Measurements from ENCODE around the gene TTC21A.
A peak's percentile ranks its signal among the peaks of the same experiment; 100 is the strongest.

Gene TTC21A

GRCh38 chr3:39103791-39104552, 3.5 kb upstream of the TTC21A start:
- Mint-ChIP-seq H3K4me1 (ENCODE audit: low read depth) (peaks cover 69% of the 10 kb centered on the region), H3K27ac (no peak overlapping the region), H3K9me3 (no peaks in the 10 kb centered on the region), H3K36me3 (ENCODE audit: low read depth) (peaks cover 76% of the 10 kb centered on the region), H3K27me3 (no peaks in the 10 kb centered on the region), H3K4me3 (no peak overlapping the region)
- intact Hi-C loops (cut with micrococcal nuclease), result no loop called here

DNA sequence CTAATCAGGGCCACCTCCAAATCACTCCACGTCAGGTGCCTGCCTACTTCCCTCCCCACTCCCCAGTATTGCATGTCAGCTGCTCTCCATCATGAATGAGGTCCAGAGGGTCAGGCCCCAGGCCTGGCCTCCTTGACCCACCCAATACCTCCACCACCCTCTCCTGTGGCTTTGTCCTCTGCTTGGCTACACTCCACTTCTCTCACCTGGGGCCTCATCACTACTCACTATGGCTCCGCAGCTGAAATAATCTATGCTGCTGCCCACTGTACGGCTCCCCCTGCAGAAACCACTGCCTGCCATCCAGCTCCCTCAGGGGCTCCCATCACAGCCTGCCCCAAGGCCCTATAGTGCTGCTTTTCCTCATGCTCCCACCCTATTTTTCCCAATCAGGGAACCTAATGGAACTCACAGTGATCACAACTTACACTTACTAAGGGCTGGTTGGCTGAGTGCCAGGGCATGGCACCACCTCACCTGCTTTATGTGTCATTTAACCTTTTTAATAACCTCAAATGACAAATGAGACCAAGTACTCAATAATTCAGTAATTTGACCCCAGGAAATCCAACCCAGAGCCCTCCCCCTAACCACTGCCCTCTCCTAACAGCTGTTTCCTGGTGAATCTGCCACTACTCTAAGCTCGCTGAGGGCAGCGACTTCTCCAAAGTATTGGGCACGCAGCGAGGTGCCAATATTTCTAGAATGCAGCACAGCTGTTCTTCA, 2.4 kb upstream of the TTC21A start:
- H3K36me3 Mint-ChIP-seq (ENCODE audit: low read depth), result peaks cover 65% of the 10 kb centered on the region
- H3K27me3 Mint-ChIP-seq, result peaks cover 3% of the 10 kb centered on the region
- H3K4me1 Mint-ChIP-seq (ENCODE audit: low read depth), result peaks cover 76% of the 10 kb centered on the region
- intact Hi-C loops (cut with micrococcal nuclease), result no loop called here
- no peak overlapping the region for H3K4me3 Mint-ChIP-seq
- H3K27ac Mint-ChIP-seq, result no peak overlapping the region
- H3K9me3 Mint-ChIP-seq, result no peaks in the 10 kb centered on the region

- H3K27ac Mint-ChIP-seq, result peak overlapping the region; percentile 91
Observed at GRCh38 chr3:39105687-39106063, 1.8 kb upstream of the TTC21A start.

DNA sequence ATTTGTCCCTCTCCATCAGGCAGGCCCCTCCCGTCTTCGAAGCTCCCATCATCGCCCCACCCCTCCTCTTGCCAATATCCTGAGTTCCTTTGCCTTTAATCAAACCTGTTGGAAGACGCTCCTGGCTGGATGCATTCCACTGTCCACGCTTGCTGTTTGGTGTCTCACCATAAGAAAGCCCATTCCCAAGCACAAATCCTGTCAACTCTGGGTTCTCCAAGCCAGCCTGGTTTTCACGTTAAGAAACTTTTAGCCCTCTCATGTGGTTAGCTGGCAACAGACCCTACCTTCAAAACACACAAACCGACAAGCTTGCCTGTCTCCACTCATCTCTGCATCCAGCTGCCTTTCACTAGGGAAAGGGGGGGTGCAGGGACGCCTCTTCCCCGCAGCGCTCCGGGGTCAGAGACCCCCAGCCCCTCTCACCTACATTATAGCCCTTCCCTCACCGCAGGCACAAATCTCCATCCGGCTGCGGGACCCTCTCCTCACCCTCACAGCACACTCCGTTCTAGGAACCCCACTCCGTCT, 1.1 kb upstream of the TTC21A start:
- Mint-ChIP-seq H3K27ac (peak overlapping the region; percentile 91), H3K36me3 (ENCODE audit: low read depth) (peaks cover 53% of the 10 kb centered on the region), H3K9me3 (no peaks in the 10 kb centered on the region), H3K4me3 (peak overlapping the region; percentile 91), H3K27me3 (peaks cover 4% of the 10 kb centered on the region), H3K4me1 (ENCODE audit: low read depth) (peaks cover 72% of the 10 kb centered on the region)
- intact Hi-C loops (cut with micrococcal nuclease), result no loop called here

More at GRCh38 chr3:39105687-39106063, 1.8 kb upstream of the TTC21A start:
- Mint-ChIP-seq H3K27me3 (peaks cover 4% of the 10 kb centered on the region), H3K4me1 (ENCODE audit: low read depth) (peaks cover 76% of the 10 kb centered on the region), H3K4me3 (peak overlapping the region; percentile 91), H3K9me3 (no peaks in the 10 kb centered on the region), H3K36me3 (ENCODE audit: low read depth) (peaks cover 59% of the 10 kb centered on the region)
- intact Hi-C loops (cut with micrococcal nuclease), result no loop called here

DNA sequence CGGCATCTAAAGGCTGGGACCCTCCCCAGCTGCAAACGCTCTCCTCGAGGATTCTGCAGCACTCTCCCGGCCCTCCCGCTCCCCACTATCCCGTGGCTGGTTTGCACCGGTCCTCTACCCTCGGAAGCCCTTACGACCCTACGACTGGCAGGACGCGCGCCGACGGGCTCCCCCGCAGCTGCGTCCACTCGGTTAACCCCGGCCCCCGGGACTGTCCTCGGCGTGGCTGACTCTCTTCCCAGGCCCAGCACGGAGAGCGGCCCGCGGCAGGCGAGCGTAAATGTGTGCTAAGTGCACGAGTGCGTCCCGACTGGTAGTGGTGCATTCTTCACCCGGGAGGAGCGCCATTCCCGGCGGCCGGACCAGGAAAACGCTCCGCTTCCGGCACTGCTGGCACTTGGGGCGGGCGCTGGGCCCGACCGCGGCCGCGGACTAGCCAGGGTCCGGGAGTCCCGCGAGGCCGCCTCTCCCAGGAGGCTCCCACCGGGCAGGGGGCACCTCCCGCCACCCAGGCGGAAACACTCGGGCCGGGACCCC, 561 bp upstream of the TTC21A start:
- peak overlapping the region; percentile 91 for H3K4me3 Mint-ChIP-seq
- intact Hi-C loops (cut with micrococcal nuclease), result no loop called here
- H3K36me3 Mint-ChIP-seq (ENCODE audit: low read depth), result peaks cover 53% of the 10 kb centered on the region
- H3K9me3 Mint-ChIP-seq, result no peaks in the 10 kb centered on the region
- peaks cover 4% of the 10 kb centered on the region for H3K27me3 Mint-ChIP-seq
- peaks cover 69% of the 10 kb centered on the region for H3K4me1 Mint-ChIP-seq (ENCODE audit: low read depth)
- H3K27ac Mint-ChIP-seq, result peak overlapping the region; percentile 91

- Mint-ChIP-seq H3K4me3 (peak overlapping the region; percentile 91), H3K36me3 (ENCODE audit: low read depth) (peaks cover 41% of the 10 kb centered on the region), H3K4me1 (ENCODE audit: low read depth) (peaks cover 58% of the 10 kb centered on the region), H3K27me3 (peaks cover 6% of the 10 kb centered on the region), H3K9me3 (no peaks in the 10 kb centered on the region), H3K27ac (peak overlapping the region; percentile 91)
- intact Hi-C loops (cut with micrococcal nuclease), result loop anchor here (2.0 kb wide), 2 partner anchors 43 to 69 kb away; no protein-coding TSS in a partner anchor
Observed at GRCh38 chr3:39108200-39108710, 775 bp downstream of the TTC21A start.

DNA sequence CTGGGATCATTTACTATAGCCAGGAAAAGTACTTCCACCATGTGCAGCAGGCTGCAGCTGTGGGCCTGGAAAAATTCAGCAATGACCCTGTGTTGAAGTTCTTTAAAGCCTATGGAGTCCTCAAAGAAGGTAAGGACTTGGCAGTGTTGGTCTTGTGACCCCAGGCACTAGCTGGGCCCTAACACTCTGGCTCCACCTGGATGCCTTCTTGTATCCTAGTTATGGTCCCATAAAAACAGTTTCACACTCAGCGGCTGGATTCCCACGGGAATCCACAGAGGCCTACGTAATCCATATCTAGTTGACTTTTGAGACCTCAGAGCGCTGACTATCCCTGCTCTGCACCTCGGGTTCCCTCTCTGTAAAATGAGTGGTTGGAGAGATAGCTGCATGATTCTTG, 1.6 kb downstream of the TTC21A start:
- H3K36me3 Mint-ChIP-seq (ENCODE audit: low read depth), result peaks cover 35% of the 10 kb centered on the region
- peak overlapping the region; percentile 91 for H3K27ac Mint-ChIP-seq
- no peak overlapping the region for H3K4me3 Mint-ChIP-seq
- H3K27me3 Mint-ChIP-seq, result peaks cover 6% of the 10 kb centered on the region
- intact Hi-C loops (cut with micrococcal nuclease), result loop anchor here (2.0 kb wide), 2 partner anchors 42 to 68 kb away; no protein-coding TSS in a partner anchor
- peaks cover 49% of the 10 kb centered on the region for H3K4me1 Mint-ChIP-seq (ENCODE audit: low read depth)
- H3K9me3 Mint-ChIP-seq, result no peaks in the 10 kb centered on the region

GRCh38 chr3:39110041-39110639, 2.7 kb downstream of the TTC21A start:
- no peak overlapping the region for H3K27ac Mint-ChIP-seq
- H3K36me3 Mint-ChIP-seq (ENCODE audit: low read depth), result peaks cover 30% of the 10 kb centered on the region
- intact Hi-C loops (cut with micrococcal nuclease), result no loop called here
- H3K27me3 Mint-ChIP-seq, result peaks cover 6% of the 10 kb centered on the region
- no peak overlapping the region for H3K4me3 Mint-ChIP-seq
- peaks cover 48% of the 10 kb centered on the region for H3K4me1 Mint-ChIP-seq (ENCODE audit: low read depth)
- no peaks in the 10 kb centered on the region for H3K9me3 Mint-ChIP-seq

GRCh38 chr3:39112113-39112512, 4.6 kb downstream of the TTC21A start:
- no peaks in the 10 kb centered on the region for H3K9me3 Mint-ChIP-seq
- intact Hi-C loops (cut with micrococcal nuclease), result no loop called here

DNA sequence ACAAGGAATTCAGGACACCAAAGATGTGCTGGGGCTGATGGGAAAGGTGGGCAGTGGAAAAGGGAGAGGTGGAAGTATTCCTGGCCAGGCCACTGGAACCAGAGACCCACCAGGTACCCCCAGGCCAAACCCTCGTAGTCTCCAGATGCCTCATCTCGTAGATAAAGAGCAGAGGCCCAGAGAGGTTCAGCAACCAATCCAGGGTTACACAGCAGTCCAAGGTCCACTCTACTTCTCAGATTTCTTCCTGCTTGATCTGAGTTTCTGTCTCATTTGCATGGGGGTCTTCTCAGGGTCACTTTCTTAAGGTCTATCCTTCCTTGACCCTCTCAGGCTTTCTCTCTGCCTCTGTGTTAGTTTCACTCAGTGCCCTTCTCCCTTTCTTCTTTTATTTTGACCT, 5.1 kb downstream of the TTC21A start:
- Mint-ChIP-seq H3K4me1 (ENCODE audit: low read depth) (peaks cover 30% of the 10 kb centered on the region), H3K36me3 (ENCODE audit: low read depth) (peaks cover 8% of the 10 kb centered on the region), H3K27me3 (peaks cover 6% of the 10 kb centered on the region), H3K9me3 (no peaks in the 10 kb centered on the region), H3K27ac (no peak overlapping the region), H3K4me3 (no peak overlapping the region)
- intact Hi-C loops (cut with micrococcal nuclease), result no loop called here

More at GRCh38 chr3:39112113-39112512, 4.6 kb downstream of the TTC21A start:
- Mint-ChIP-seq H3K4me1 (ENCODE audit: low read depth) (peaks cover 30% of the 10 kb centered on the region), H3K27me3 (peaks cover 6% of the 10 kb centered on the region), H3K27ac (no peak overlapping the region), H3K36me3 (ENCODE audit: low read depth) (peaks cover 10% of the 10 kb centered on the region), H3K4me3 (no peak overlapping the region)

GRCh38 chr3:39113291-39113690, 5.8 kb downstream of the TTC21A start:
- no peak overlapping the region for H3K4me3 Mint-ChIP-seq
- no peaks in the 10 kb centered on the region for H3K9me3 Mint-ChIP-seq
- no peak overlapping the region for H3K27ac Mint-ChIP-seq
- H3K4me1 Mint-ChIP-seq (ENCODE audit: low read depth), result peaks cover 25% of the 10 kb centered on the region
- H3K27me3 Mint-ChIP-seq, result peaks cover 6% of the 10 kb centered on the region
- peaks cover 4% of the 10 kb centered on the region for H3K36me3 Mint-ChIP-seq (ENCODE audit: low read depth)
- intact Hi-C loops (cut with micrococcal nuclease), result no loop called here

- H3K27ac Mint-ChIP-seq, result no peak overlapping the region
- intact Hi-C loops (cut with micrococcal nuclease), result no loop called here
- peaks cover 4% of the 10 kb centered on the region for H3K27me3 Mint-ChIP-seq
- H3K36me3 Mint-ChIP-seq (ENCODE audit: low read depth), result peaks cover 10% of the 10 kb centered on the region
- H3K9me3 Mint-ChIP-seq, result no peaks in the 10 kb centered on the region
- no peak overlapping the region for H3K4me3 Mint-ChIP-seq
- peaks cover 15% of the 10 kb centered on the region for H3K4me1 Mint-ChIP-seq (ENCODE audit: low read depth)
Observed at GRCh38 chr3:39114456-39114855, 7.0 kb downstream of the TTC21A start.

GRCh38 chr3:39115870-39116269, 8.4 kb downstream of the TTC21A start:
- Mint-ChIP-seq H3K36me3 (ENCODE audit: low read depth) (peaks cover 10% of the 10 kb centered on the region), H3K9me3 (no peaks in the 10 kb centered on the region), H3K4me1 (ENCODE audit: low read depth) (peaks cover 14% of the 10 kb centered on the region)

More at GRCh38 chr3:39115870-39116269, 8.4 kb downstream of the TTC21A start:
- intact Hi-C loops (cut with micrococcal nuclease), result no loop called here
- no peak overlapping the region for H3K4me3 Mint-ChIP-seq
- no peak overlapping the region for H3K27ac Mint-ChIP-seq
- H3K27me3 Mint-ChIP-seq, result peaks cover 2% of the 10 kb centered on the region
